Neutrophil (primary cell): ENCODE results near the gene PEAK1.

Experiments
- H3K27ac ChIP-seq: fragments of 200-600 bp; sonication (generic); 2 replicates; pipeline ENCODE4 v1.5.1; 2016; ENCODE audit warnings: mild to moderate bottlenecking, moderate library complexity
- H3K27me3 ChIP-seq: fragments of 200-600 bp; sonication (generic); 2 replicates; pipeline ENCODE4 v1.6.0; 2016; ENCODE audit warnings: mild to moderate bottlenecking
- H3K36me3 ChIP-seq: fragments of 200-600 bp; sonication (generic); 2 replicates; pipeline ENCODE4 v1.5.1; 2017
- H3K4me1 ChIP-seq, 2 experiments: fragments of 200-600 bp in 1 of 2; sonication (generic) in 1 of 2; 1 replicate in 1 of 2; 2 replicates in 1 of 2; pipeline versions ENCODE4 v1.5.1 to v1.6.1; 2013 to 2016; ENCODE audit warnings: low read depth in 1 of 2, low read length in 1 of 2, mild to moderate bottlenecking in 1 of 2, moderate library complexity in 1 of 2; ENCODE audit not compliant: control insufficient read depth in 1 of 2, insufficient read depth in 1 of 2
- H3K4me3 ChIP-seq, 2 experiments: fragments of 200-600 bp in 1 of 2; sonication (generic) in 1 of 2; 1 replicate in 1 of 2; 2 replicates in 1 of 2; pipeline ENCODE4 v1.5.1; 2013 to 2016; ENCODE audit warnings: low read depth in 1 of 2, low read length in 1 of 2, mild to moderate bottlenecking in 1 of 2, moderate library complexity in 1 of 2
- H3K9me3 ChIP-seq: fragments of 200-600 bp; sonication (generic); 2 replicates; pipeline ENCODE4 v1.5.1; 2016
- TF ChIP-seq, protein P1 (sequence below): fragments of 200-600 bp; sonication (generic); IDR thresholded peaks from 2 replicates; pipeline ENCODE4 v1.5.1; 2016; ENCODE audit warnings: antibody characterized with exemption

Gene PEAK1

DNA sequence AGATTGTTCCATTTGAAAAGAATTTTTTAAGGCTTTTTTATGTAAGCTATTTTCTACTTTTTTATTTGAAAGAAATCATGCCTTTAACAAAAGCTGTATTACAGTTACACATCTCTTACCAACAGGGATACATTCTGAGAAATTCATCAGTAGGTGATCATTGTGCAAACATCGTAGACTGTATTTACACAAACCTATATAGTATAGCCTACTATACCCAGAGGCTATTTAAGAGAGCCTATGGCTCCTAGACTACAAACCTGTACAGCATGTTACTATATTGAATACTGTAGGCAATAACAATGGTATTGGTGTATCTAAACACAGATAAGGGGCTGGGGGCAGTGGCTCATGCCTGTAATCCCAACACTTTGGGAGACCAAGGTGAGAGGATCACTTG is 43.1 kb downstream of the PEAK1 start:
- Histone ChIP-seq H3K36me3 (no peaks in the 10 kb centered on the region), H3K4me3 (no peak overlapping the region), H3K4me1 (no peaks in the 10 kb centered on the region), H3K9me3 (no peaks in the 10 kb centered on the region), H3K27ac (no peak overlapping the region), H3K27me3 (no peaks in the 10 kb centered on the region)
- TF ChIP-seq, protein P1, sequence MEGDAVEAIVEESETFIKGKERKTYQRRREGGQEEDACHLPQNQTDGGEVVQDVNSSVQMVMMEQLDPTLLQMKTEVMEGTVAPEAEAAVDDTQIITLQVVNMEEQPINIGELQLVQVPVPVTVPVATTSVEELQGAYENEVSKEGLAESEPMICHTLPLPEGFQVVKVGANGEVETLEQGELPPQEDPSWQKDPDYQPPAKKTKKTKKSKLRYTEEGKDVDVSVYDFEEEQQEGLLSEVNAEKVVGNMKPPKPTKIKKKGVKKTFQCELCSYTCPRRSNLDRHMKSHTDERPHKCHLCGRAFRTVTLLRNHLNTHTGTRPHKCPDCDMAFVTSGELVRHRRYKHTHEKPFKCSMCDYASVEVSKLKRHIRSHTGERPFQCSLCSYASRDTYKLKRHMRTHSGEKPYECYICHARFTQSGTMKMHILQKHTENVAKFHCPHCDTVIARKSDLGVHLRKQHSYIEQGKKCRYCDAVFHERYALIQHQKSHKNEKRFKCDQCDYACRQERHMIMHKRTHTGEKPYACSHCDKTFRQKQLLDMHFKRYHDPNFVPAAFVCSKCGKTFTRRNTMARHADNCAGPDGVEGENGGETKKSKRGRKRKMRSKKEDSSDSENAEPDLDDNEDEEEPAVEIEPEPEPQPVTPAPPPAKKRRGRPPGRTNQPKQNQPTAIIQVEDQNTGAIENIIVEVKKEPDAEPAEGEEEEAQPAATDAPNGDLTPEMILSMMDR = no peak

DNA sequence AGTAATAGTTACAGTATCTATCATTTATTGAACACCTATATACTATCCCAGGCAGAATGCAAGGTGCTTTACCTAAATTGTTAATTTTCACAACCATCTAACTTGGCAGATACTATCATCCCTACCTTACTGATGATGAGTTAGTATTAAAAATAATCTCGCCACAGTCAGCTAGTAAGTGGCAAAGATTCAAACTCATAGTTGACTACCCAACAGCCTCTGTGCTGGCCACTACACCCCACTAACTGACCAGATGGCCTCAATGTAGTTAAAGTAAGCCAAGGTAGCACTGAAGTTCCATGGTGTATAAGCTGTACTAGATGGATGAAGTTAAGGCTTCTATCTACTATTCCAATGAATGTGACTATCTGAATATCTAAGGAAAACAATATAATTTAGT is 44.8 kb downstream of the PEAK1 start:
- Histone ChIP-seq H3K27ac (no peak overlapping the region), H3K27me3 (no peaks in the 10 kb centered on the region), H3K36me3 (no peaks in the 10 kb centered on the region), H3K4me1 (no peaks in the 10 kb centered on the region), H3K4me3 (no peak overlapping the region), H3K9me3 (no peaks in the 10 kb centered on the region)
- TF ChIP-seq, protein P1 = no peak

DNA sequence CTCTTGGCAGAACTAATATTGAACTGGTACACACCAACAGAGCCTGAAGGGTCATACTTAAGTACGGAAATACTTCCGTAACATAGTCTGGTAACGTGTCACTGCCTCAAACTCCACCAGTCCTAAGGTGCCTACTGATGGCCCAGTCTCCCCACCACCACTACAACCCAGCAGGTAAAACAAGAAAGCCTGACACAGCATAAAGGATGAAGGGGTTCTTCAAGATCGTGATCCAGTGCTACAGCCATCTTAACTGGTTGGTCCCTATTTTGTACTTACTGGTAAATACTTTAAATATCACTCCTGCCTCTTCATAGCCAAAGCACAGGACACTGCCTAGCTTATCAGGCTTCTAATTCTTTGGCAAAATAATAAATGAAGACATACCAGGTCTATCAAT is 46.5 kb downstream of the PEAK1 start:
- H3K4me1 ChIP-seq = no peaks in the 10 kb centered on the region
- H3K27me3 ChIP-seq = no peaks in the 10 kb centered on the region
- no peak overlapping the region for H3K4me3 ChIP-seq
- no peak overlapping the region for H3K27ac ChIP-seq
- no peaks in the 10 kb centered on the region for H3K36me3 ChIP-seq
- no peaks in the 10 kb centered on the region for H3K9me3 ChIP-seq
- TF ChIP-seq, protein P1 = no peak

DNA sequence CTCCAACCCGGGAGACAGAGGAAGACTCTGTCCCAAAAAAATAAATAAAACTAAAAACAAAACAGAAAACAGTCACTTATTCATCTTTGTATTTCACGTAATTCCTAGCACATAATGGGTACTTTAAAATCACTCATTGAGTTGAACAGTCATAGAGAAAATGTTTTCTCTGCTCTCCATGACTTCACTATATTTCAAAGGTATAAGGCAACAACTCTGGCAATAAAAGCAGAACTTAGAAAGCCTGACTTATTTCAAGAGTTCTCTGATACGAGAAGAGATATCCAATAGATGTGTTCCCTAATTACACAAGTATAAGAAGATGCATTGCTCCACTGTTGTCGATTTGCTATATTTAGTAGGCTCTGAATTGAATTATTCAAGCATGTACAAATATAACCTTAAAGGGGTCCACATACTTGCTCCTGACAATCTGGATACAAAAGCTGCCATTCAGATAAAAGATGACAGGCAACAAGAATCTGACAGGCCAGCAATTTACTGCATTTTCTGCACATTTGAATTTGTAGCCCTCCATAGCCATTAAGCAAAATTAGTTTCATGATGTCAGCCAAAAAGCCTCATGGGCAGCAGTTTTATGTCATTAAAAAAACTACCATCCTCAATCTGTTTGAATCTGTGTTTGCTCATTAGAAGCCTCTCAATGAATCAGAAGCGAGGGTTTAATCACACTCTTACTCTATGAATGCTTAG is 47.9 kb downstream of the PEAK1 start:
- TF ChIP-seq, protein P1 = no peak

DNA sequence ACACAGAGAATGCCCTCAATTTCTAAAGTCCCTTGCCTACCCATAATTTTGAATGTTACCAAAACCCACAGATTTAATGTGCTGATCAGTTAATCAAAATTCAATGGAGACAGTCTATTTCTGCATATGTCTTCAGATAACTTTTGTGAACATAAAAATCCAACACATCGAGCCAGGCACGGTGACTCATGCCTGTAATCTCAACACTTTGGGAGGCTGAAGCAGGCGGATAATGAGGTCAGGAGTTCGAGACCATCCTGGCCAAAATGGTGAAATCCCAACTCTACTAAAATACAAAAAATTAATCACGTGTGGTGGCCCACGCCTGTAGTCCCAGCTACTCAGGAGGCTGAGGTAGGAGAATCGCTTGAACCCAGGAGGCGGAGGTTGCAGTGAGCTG is 49.3 kb downstream of the PEAK1 start:
- H3K4me3 ChIP-seq = no peak overlapping the region
- no peaks in the 10 kb centered on the region for H3K9me3 ChIP-seq
- H3K27ac ChIP-seq = no peak overlapping the region
- no peaks in the 10 kb centered on the region for H3K4me1 ChIP-seq
- no peaks in the 10 kb centered on the region for H3K27me3 ChIP-seq
- H3K36me3 ChIP-seq = no peaks in the 10 kb centered on the region
- TF ChIP-seq, protein P1 = no peak

More for the DNA sequence above, 47.9 kb downstream of the PEAK1 start:
- Histone ChIP-seq H3K9me3 (no peaks in the 10 kb centered on the region), H3K4me3 (no peak overlapping the region), H3K27me3 (no peaks in the 10 kb centered on the region), H3K27ac (no peak overlapping the region), H3K36me3 (no peaks in the 10 kb centered on the region), H3K4me1 (no peaks in the 10 kb centered on the region)
